Renal cortex interstitium (tissue), 15 donors: ENCODE measurements around the gene BTG2. TPM values are rescaled to one million over a fixed set of nuclear protein-coding genes. Genes with fewer than 3 reads are reported as not detected.
"Not testable (repeated sequence)": the region's sequence is repeated elsewhere in the genome, so short reads cannot be mapped to it uniquely, and the experiment has no call there.

Experiments used
- DNase-seq, 11 donors: peaks; one replicate each; pipeline ENCODE4 v3.0.0-alpha.2; 2013; ENCODE audit warnings: low read depth in 9 of 11, low spot score in 4 of 11; ENCODE audit errors: extremely low read depth in 1 of 11
- long read RNA-seq, 16 experiments: transcript quantifications; one replicate each; lab custom pipeline, GENCODE V29; 2026
- polyA plus RNA-seq, 3 donors: library from polyadenylated mRNA; unstranded; fragments of 120-200 nt; gene quantifications; one replicate each; pipeline ENCODE4 v1.2.1, GENCODE V29; 2013; ENCODE audit not compliant: insufficient read length in 3 of 3

Gene BTG2
- 100 to 1,000 TPM in 2 of 3 donors, 10 to 100 TPM in 1; 88.7 to 152 (median 116) TPM for polyA plus RNA-seq
- long read RNA-seq, donor 1, transcript BTG2-201 (2 exons, 2,712 nt), result major isoform, 12 of 30 reads
- long read RNA-seq, donor 1, partial matches to known transcripts, result 18 of 30 reads
- long read RNA-seq, donor 1, other reads (novel, unspliced or antisense), result 0 of 30 reads
- long read RNA-seq, donor 2, transcript BTG2-201 (2 exons, 2,712 nt), result major isoform, 11 of 11 reads
- long read RNA-seq, donor 2, partial matches to known transcripts, result 0 of 11 reads
- long read RNA-seq, donor 2, other reads (novel, unspliced or antisense), result 0 of 11 reads
- long read RNA-seq, donor 3, transcript BTG2-201 (2 exons, 2,712 nt), result major isoform, 47 of 47 reads
- long read RNA-seq, donor 3, partial matches to known transcripts, result 0 of 47 reads
- long read RNA-seq, donor 3, other reads (novel, unspliced or antisense), result 0 of 47 reads
- long read RNA-seq, donor 4, transcript BTG2-201 (2 exons, 2,712 nt), result major isoform, 11 of 11 reads
- long read RNA-seq, donor 4, partial matches to known transcripts, result 0 of 11 reads
- long read RNA-seq, donor 4, other reads (novel, unspliced or antisense), result 0 of 11 reads
- long read RNA-seq, donor 5, result 0 reads
- long read RNA-seq, donor 6, transcript BTG2-201 (2 exons, 2,712 nt), result major isoform, 18 of 18 reads
- long read RNA-seq, donor 6, partial matches to known transcripts, result 0 of 18 reads
- long read RNA-seq, donor 6, other reads (novel, unspliced or antisense), result 0 of 18 reads
- long read RNA-seq, donor 7, transcript BTG2-201 (2 exons, 2,712 nt), result major isoform, 21 of 21 reads
- long read RNA-seq, donor 7, partial matches to known transcripts, result 0 of 21 reads
- long read RNA-seq, donor 7, other reads (novel, unspliced or antisense), result 0 of 21 reads
- long read RNA-seq, donor 8, transcript BTG2-201 (2 exons, 2,712 nt), result major isoform, 65 of 65 reads
- long read RNA-seq, donor 8, partial matches to known transcripts, result 0 of 65 reads
- long read RNA-seq, donor 8, other reads (novel, unspliced or antisense), result 0 of 65 reads
- long read RNA-seq, donor 9, transcript BTG2-201 (2 exons, 2,712 nt), result major isoform, 12 of 12 reads
- long read RNA-seq, donor 9, partial matches to known transcripts, result 0 of 12 reads
- long read RNA-seq, donor 9, other reads (novel, unspliced or antisense), result 0 of 12 reads
- long read RNA-seq, donor 10, transcript BTG2-201 (2 exons, 2,712 nt), result major isoform, 23 of 23 reads
- long read RNA-seq, donor 10, partial matches to known transcripts, result 0 of 23 reads
- long read RNA-seq, donor 10, other reads (novel, unspliced or antisense), result 0 of 23 reads
- long read RNA-seq, donor 11, transcript BTG2-201 (2 exons, 2,712 nt), result major isoform, 17 of 18 reads
- long read RNA-seq, donor 11, partial matches to known transcripts, result 0 of 18 reads
- long read RNA-seq, donor 11, other reads (novel, unspliced or antisense), result 0 of 18 reads
- long read RNA-seq, donor 12, transcript BTG2-201 (2 exons, 2,712 nt), result major isoform, 19 of 38 reads
- long read RNA-seq, donor 12, partial matches to known transcripts, result 19 of 38 reads
- long read RNA-seq, donor 12, other reads (novel, unspliced or antisense), result 0 of 38 reads
- long read RNA-seq, donor 13, transcript BTG2-201 (2 exons, 2,712 nt), result major isoform, 52 of 53 reads
- long read RNA-seq, donor 13, partial matches to known transcripts, result 0 of 53 reads
- long read RNA-seq, donor 13, other reads (novel, unspliced or antisense), result 0 of 53 reads
- long read RNA-seq, donor 14, transcript BTG2-201 (2 exons, 2,712 nt), result major isoform, 13 of 13 reads
- long read RNA-seq, donor 14, partial matches to known transcripts, result 0 of 13 reads
- long read RNA-seq, donor 14, other reads (novel, unspliced or antisense), result 0 of 13 reads
- long read RNA-seq, donor 15, transcript BTG2-201 (2 exons, 2,712 nt), result major isoform, 15 of 15 reads
- long read RNA-seq, donor 15, partial matches to known transcripts, result 0 of 15 reads
- long read RNA-seq, donor 15, other reads (novel, unspliced or antisense), result 0 of 15 reads
- long read RNA-seq, donor 16, transcript BTG2-201 (2 exons, 2,712 nt), result major isoform, 61 of 61 reads
- long read RNA-seq, donor 16, partial matches to known transcripts, result 0 of 61 reads
- long read RNA-seq, donor 16, other reads (novel, unspliced or antisense), result 0 of 61 reads

GRCh38 chr1:203304919-203305808 lies at the start of gene BTG2:
TSS of gene BTG2 (plus strand) at chr1:203305519. CDS start at chr1:203305607, 88 bp downstream.
- DNase-seq, result peak in 9 of 11 donors; percentile 70 to 90 (median 86)

GRCh38 chr1:203256636-203257035 lies 48.7 kb upstream of the BTG2 start:
- not testable (repeated sequence) for DNase-seq

GRCh38 chr1:203263496-203263895 lies 41.8 kb upstream of the BTG2 start:
- no peak for DNase-seq

GRCh38 chr1:203264052-203264501 lies 41.2 kb upstream of the BTG2 start:
- no peak for DNase-seq

GRCh38 chr1:203265541-203265940 lies 39.8 kb upstream of the BTG2 start:
- DNase-seq, result no peak

- DNase-seq, result not testable (repeated sequence)
Observed at GRCh38 chr1:203266140-203266539, 39.2 kb upstream of the BTG2 start.

GRCh38 chr1:203267347-203267846 lies 37.9 kb upstream of the BTG2 start:
- peak in 9 of 11 donors; percentile 82 to 97 (median 89) for DNase-seq

GRCh38 chr1:203267912-203268311 lies 37.4 kb upstream of the BTG2 start:
- DNase-seq, result no peak

- DNase-seq, result peak in 4 of 11 donors; percentile 67 to 82 (median 68)
Observed at GRCh38 chr1:203268901-203269653, 36.2 kb upstream of the BTG2 start.

- DNase-seq, result no peak
Observed at GRCh38 chr1:203269654-203270020, 35.7 kb upstream of the BTG2 start.

- no peak for DNase-seq
Observed at GRCh38 chr1:203270448-203270847, 34.9 kb upstream of the BTG2 start.

GRCh38 chr1:203271018-203271743 lies 34.1 kb upstream of the BTG2 start:
- peak in 1 of 11 donors; percentile 56 for DNase-seq

- no peak for DNase-seq
Observed at GRCh38 chr1:203271962-203272632, 33.2 kb upstream of the BTG2 start.

GRCh38 chr1:203272633-203273205 lies 32.6 kb upstream of the BTG2 start:
- DNase-seq, result no peak
